Fibroblast of skin of back (primary cell): Measurements from ENCODE around the gene TOR1A.
"Not testable (repeated sequence)": the region's sequence is repeated elsewhere in the genome, so short reads cannot be mapped to it uniquely, and the experiment has no call there.

Experiments used
- DNase-seq: peaks from one replicate; pipeline ENCODE4 v3.0.0-alpha.2; 2013

Gene TOR1A

GRCh38 chr9:129779560-129780190 is 44.3 kb downstream of the TOR1A start:
- DNase-seq = no peak

- DNase-seq = no peak
Observed at GRCh38 chr9:129778469-129778868, 45.5 kb downstream of the TOR1A start.

GRCh38 chr9:129777769-129778130 is 46.2 kb downstream of the TOR1A start:
- no peak for DNase-seq

GRCh38 chr9:129776938-129777768 is 46.8 kb downstream of the TOR1A start:
- DNase-seq = peak; percentile 99

- peak; percentile 60 for DNase-seq
Observed at GRCh38 chr9:129776566-129776937, 47.4 kb downstream of the TOR1A start.

- DNase-seq = not testable (repeated sequence)
Observed at GRCh38 chr9:129776096-129776495, 47.8 kb downstream of the TOR1A start.

- DNase-seq = no peak
Observed at GRCh38 chr9:129775448-129775798, 48.5 kb downstream of the TOR1A start.

GRCh38 chr9:129774791-129775447 is 49.0 kb downstream of the TOR1A start:
- no peak for DNase-seq

GRCh38 chr9:129773262-129774048 is 50.5 kb downstream of the TOR1A start:
- no peak for DNase-seq

GRCh38 chr9:129770741-129771140 is 53.2 kb downstream of the TOR1A start:
- DNase-seq = no peak

GRCh38 chr9:129769669-129770068 is 54.3 kb downstream of the TOR1A start:
- DNase-seq = no peak

- no peak for DNase-seq
Observed at GRCh38 chr9:129768486-129768885, 55.5 kb downstream of the TOR1A start.

- DNase-seq = no peak
Observed at GRCh38 chr9:129765764-129766317, 58.1 kb downstream of the TOR1A start.

GRCh38 chr9:129762985-129763926 is 60.7 kb downstream of the TOR1A start:
- DNase-seq = no peak
